T-helper 1 cell treated with Interleukin-12 subunit alpha and Interleukin-12 subunit beta and Interleukin-4 antibody, amounts not matched to agents 30 ng/mL and 1 ng/mL, for 36 hours (primary cell): ENCODE data around the gene LSM14A. TPM values are rescaled to one million over a fixed set of nuclear protein-coding genes. Genes with fewer than 3 reads are reported as not detected.

Source experiments
- intact Hi-C: fragments of 100-400 bp; cut with micrococcal nuclease; formaldehyde crosslinking; loops from one replicate; pipeline ENCODE4 v1.15.1; 2024
- total RNA-seq: library from RNA; stranded (reverse); gene quantifications from 2 replicates; pipeline ENCODE4 v1.2.3, GENCODE V29; 2022

Gene LSM14A
- total RNA-seq, 1 donor from 2014 or later: 124 TPM

DNA sequence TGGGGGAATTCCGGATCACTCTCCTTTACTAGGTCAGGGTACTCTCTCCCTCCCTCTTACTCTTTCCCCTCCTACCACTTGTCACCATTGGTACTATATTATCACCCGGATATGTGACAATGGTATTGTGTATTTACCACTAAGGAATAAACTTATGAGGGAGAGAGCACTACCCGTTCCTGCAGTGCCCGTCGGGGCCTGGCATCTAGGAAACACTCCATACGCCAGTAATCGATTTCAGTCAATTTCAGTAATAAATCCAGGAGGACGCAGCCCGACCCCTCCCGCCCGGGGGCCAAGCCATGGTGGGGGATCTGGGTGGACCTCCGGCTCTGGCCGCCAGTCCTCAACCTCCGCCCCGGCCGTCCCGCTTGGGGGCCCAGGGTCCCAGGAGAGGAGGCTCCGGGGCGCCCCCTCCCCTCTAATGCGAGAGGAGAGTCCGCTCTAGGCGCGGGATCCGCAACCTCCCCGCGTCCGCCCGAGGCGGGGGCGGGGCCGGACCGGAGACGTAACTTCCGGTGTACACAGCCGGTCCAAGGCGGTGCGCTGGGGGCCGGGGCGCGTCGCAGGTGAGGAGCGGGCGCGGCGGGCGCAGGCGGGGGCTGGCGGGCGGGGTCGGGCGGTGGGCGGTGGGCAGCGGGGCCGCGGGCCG lies 81.9 kb downstream of the LSM14A start, which contains the start of gene GARRE1:
GARRE1 (plus strand) TSS at position 509 of the 652 bp plus-strand sequence. CDS start 45,920 bp downstream, outside the sequence.
- intact Hi-C loops: loop anchor here (1.0 to 10.0 kb wide), 7 partner anchors 16 to 181 kb away; partner anchors contain the start of gene PDCD2L

- intact Hi-C loops: loop anchor here (1.0 to 10.0 kb wide), 7 partner anchors 15 to 180 kb away; partner anchors contain the start of gene PDCD2L
Observed at GRCh38 chr19:34254698-34255432, 82.6 kb downstream of the LSM14A start.

DNA sequence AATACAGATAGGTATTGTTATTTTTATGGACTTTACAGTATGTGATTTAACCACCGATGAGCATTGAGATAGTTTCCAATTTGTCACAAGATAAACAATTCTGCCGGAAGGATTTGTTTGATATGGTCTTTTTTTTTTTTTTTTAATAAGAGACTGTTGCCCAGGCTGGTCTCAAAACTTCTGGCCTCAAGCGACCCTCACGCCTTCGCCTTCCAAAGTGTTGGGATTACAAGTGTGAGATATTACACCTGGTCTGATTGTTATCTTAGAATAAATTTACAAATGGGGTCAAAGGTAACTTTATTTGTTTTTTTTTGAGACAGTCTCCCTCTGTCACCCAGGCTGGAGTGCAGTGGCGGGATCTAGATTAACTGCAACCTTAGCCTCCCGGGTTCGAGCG lies 83.2 kb downstream of the LSM14A start:
- intact Hi-C loops: loop anchor here (2.0 to 10.0 kb wide), 3 partner anchors 23 to 179 kb away; no protein-coding TSS in a partner anchor

DNA sequence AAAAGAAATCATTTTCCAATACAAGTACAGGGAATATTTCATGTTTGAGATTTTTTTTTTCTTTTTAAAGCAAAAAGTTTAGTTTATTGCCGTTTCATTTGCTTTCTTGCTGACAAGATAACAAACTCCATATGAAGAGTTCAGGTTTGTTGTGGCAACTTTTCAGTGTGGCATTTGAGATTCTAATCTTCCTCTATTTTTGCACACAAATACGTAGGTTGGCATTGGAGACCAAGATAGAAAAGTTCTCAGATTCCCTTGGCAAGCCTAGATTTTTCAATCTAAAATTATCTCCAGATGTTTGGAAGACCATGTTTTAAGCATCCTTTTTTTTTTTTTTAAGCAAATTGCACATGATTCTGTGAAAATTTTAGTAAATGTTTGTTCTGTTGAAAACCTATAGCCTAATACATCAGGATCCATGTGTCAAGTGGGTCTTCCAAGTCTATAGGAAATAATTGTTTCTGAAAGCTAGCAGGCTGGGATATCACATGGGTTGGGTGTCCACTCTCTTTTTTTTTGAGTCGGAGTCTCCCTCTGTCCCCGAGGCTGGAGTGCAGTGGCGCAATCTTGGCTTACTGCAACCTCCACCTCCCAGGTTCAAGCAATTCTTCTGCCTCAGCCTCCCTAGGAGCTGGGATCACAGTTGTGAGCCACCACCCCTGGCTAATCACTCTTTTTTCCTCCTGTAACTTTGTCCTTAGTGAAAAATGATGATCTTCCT lies 84.7 kb downstream of the LSM14A start:
- intact Hi-C loops: loop anchor here (10.0 kb wide), 1 partner anchor 178 kb away; no protein-coding TSS in a partner anchor

- intact Hi-C loops: loop anchor here (10.0 kb wide), 1 partner anchor 177 kb away; no protein-coding TSS in a partner anchor
Observed at GRCh38 chr19:34257559-34257924, 85.2 kb downstream of the LSM14A start.

DNA sequence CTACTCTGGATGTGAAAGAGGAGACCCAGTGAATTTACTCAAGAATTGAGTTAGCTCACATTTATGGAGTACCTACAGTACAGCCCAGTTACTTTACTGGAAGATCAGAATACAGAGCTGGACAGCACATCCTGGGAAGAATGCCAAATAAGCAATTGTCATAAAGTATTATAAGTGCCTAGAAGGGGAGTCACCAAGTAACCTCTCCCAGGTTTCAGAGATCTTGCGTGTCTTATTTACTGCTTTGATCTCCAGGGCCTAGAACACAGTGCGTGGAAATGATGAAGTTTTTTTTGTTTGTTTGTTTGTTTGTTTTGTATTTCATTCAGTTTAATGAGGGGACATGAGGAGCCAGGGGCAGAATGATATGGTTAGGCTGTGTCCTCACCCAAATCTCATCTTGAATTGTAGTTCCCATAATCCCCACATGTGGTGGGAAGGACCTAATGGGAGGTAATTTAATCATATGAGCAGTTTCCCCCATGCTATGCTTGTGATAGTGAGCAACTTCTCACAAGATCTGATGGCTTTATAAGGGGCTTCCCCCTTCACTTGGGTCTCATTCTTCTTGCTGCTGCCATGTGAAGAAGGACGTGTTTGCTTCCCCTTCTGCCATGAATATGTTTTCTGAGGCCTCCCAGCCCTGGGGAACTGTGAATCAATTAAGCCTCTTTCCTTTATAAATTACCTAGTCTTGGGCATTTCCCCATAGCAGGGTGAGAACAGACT lies 87.2 kb downstream of the LSM14A start:
- intact Hi-C loops: loop anchor here (10.0 kb wide), 1 partner anchor 175 kb away; no protein-coding TSS in a partner anchor

DNA sequence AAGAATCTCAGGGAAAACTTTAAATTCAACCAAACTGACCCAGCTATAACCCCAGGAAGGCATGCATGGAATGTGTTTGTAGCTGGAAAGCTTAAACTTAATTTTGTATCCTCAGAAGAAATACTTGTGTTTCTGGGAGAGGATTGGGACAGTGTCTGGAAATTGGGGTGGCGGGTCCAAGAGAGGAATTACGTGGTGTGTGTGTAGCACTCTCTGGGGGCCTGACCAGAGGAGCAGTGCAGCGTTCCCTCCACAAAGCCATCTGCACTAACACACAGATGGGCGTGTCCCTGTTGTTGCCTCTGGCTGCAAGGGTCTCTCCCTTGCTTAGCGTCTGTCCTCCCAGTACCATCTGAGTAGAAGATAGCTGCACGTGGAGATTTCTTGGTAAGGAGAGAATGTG lies 88.5 kb downstream of the LSM14A start:
- intact Hi-C loops: no loop called here

- intact Hi-C loops: no loop called here
Observed at GRCh38 chr19:34261334-34262109, 89.2 kb downstream of the LSM14A start.

GRCh38 chr19:34263745-34264237 lies 91.5 kb downstream of the LSM14A start:
- intact Hi-C loops: no loop called here

- intact Hi-C loops: no loop called here
Observed at GRCh38 chr19:34265221-34265650, 92.9 kb downstream of the LSM14A start.

- intact Hi-C loops: no loop called here
Observed at GRCh38 chr19:34269081-34269480, 96.8 kb downstream of the LSM14A start.

GRCh38 chr19:34269489-34269888 lies 97.2 kb downstream of the LSM14A start:
- intact Hi-C loops: no loop called here

DNA sequence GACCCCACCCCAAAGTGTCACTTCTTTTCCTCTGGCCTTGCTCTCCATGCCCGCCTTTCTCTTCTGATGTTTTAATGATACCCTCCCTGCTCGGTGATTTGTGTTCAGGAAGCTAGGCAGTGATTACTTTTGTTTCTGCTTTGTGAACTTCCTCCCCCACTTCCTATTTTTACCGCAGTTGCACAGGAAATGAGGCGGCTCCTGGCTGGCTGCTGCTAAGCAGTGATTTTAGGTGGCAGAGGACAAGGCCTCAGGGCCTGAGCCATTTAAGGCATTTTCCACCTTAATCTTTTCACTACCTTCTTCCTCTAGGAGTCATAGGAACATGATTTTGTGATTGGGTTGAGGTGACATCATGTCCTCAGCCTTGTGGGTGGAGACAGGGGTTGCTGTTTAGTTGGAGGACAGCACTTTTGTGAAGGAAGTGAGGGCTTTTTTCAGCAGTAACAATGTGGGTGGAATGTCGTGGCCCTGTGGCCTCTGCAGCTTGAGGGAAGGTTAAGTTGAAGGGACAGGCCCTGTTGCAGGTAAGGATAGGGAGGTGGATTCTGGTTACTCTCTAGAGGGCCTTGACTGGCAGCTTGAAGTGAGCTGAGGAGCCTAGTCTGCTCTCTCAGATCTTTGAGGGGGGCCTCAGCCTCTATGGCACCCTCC lies 97.8 kb downstream of the LSM14A start:
- intact Hi-C loops: loop anchor here (1.0 to 2.0 kb wide), 3 partner anchors 16 to 67 kb away; partner anchors contain the start of gene GARRE1

GRCh38 chr19:34273121-34273520 lies 100.8 kb downstream of the LSM14A start:
- intact Hi-C loops: no loop called here

DNA sequence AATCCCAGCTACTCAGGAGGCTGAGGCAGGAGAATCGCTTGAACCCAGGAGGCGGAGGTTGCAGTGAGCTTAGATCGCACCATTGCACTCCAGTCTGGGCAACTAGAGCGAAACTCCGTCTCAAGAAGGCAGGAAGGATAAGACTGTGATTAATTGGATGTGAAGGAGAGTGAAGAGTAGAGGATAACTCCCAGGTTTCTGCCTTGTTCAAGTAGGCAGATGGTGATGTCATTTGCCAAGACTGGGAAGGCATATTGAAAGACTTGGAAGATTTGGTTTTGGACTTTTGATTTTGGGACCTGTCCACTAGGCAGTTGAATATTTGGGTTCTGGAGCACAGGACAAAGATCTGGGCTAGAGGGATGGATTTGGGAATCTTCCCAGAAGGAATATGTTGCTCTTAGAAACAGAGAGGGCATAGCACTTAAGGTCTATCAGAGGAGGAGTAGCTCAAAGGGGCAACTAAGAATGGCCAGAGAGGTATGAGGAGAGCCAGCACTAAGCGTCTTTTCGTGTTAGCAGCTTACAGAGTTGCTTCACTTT lies 102.1 kb downstream of the LSM14A start:
- intact Hi-C loops: no loop called here

GRCh38 chr19:34274827-34275625 lies 102.7 kb downstream of the LSM14A start:
- intact Hi-C loops: no loop called here

DNA sequence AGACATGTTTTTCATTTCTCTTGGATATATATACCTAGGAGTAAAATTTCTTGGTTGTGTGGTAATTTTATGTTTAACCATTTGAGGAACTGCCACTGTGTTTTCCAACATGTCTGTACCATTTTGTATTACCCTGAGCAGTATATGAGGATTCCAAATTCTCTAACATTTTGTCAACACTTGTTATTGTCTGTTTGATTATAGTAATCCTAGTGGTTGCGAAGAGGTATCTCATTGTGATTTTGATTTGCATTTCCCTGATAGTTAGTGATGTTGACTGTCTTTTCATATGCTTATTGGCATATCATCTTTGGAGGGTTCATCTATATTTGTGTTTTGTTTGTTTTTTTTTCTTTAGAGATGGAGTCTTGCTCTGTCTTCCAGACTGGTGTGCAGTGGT lies 103.4 kb downstream of the LSM14A start:
- intact Hi-C loops: no loop called here

GRCh38 chr19:34276614-34277013 lies 104.3 kb downstream of the LSM14A start:
- intact Hi-C loops: no loop called here
